Stimulated activated naive B cell treated with anti-CD40 and anti-IgM and Interleukin-4, amounts not matched to agents 10 μg/mL and 1 μg/mL and 100 μg/mL, for 72 hours (primary cell): ENCODE data around the gene ARHGAP15.

Source experiments
- ATAC-seq, 2 donors: fragments of 150-1000 bp; cut with Tn5 transposase; replicated peaks; 2 replicates each; pipeline ENCODE4 v1.10.0; 2021; ENCODE audit warnings: moderate library complexity in 1 of 2
- DNase-seq: peaks from one replicate; pipeline ENCODE4 v3.0.0; 2021
- H3K27ac Mint-ChIP-seq: one replicate; pipeline ENCODE4 v1.8.0; 2022; ENCODE audit warnings: mild to moderate bottlenecking, mixed read lengths
- H3K27me3 Mint-ChIP-seq, 2 donors: one replicate each; pipeline ENCODE4 v1.8.0; 2022; ENCODE audit warnings: mixed read lengths in 2 of 2
- H3K36me3 Mint-ChIP-seq, 2 donors: one replicate each; pipeline ENCODE4 v1.8.0; 2022; ENCODE audit warnings: mixed read lengths in 2 of 2, mild to moderate bottlenecking in 1 of 2
- H3K4me1 Mint-ChIP-seq, 2 donors: one replicate each; pipeline ENCODE4 v1.8.0; 2022; ENCODE audit warnings: mixed read lengths in 2 of 2, mild to moderate bottlenecking in 1 of 2
- H3K4me3 Mint-ChIP-seq, 2 donors: one replicate each; pipeline ENCODE4 v1.8.0; 2022; ENCODE audit warnings: mild to moderate bottlenecking in 2 of 2, mixed read lengths in 2 of 2, moderate library complexity in 1 of 2
- H3K9me3 Mint-ChIP-seq, 2 donors: one replicate each; pipeline ENCODE4 v1.8.0; 2022; ENCODE audit warnings: mixed read lengths in 2 of 2, mild to moderate bottlenecking in 1 of 2

The ARHGAP15 gene

DNA sequence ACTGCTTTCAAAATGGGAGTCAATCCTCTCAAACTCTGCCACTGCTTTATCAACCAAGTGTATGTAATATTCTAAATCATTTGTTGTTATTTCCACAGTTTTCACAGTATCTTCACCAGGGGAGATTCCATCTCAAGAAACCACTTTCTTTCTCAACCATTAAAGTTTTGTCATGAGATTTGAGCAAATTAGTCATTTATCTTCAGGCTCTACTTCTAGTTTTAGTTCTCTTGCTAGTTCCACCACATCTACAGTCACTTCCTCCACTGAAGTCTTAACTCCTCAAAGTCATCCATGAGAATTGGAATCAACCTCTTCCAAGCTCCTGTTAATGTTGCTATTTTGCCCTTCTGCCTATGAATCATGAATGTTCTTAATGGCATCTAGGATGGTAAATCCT is 545.8 kb downstream of the ARHGAP15 start:
- DNase-seq (no peak), ATAC-seq (peak in 1 of 2 donors; percentile 18)
- no peak overlapping the region for H3K27ac Mint-ChIP-seq
- no peak overlapping the region for H3K4me3 Mint-ChIP-seq
- peaks cover 7 to 8% of the 10 kb centered on the region in 2 donors for H3K4me1 Mint-ChIP-seq
- H3K36me3 Mint-ChIP-seq, result peaks cover 20 to 40% of the 10 kb centered on the region in 2 donors
- peaks cover 0 to 5% of the 10 kb centered on the region in 2 donors for H3K9me3 Mint-ChIP-seq
- no peaks in the 10 kb centered on the region for H3K27me3 Mint-ChIP-seq

DNA sequence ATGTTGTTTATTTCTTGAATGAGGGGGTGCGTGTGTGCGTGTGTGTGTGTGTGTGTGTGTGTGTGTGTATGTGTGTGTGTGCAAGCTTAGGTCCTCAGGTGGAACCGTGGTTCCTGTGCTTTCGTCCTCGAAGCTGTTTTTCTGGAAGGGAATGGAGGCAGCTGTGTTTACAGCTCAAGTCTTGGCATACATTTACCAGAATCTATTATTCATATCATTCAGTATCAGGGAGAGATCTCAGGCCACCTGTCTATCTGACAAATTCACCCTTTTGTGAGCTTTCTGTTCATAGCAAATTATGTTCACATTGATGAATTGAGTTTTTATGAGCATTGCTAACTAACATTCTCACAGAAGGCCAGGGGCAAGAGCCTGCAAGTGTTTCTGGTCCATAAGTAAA is 550.4 kb downstream of the ARHGAP15 start:
- peaks cover 0 to 5% of the 10 kb centered on the region in 2 donors for H3K9me3 Mint-ChIP-seq
- H3K27ac Mint-ChIP-seq, result no peak overlapping the region
- ATAC-seq (no peak), DNase-seq (no peak)
- peaks cover 15 to 27% of the 10 kb centered on the region in 2 donors for H3K36me3 Mint-ChIP-seq
- H3K27me3 Mint-ChIP-seq, result no peaks in the 10 kb centered on the region
- peaks cover 11 to 17% of the 10 kb centered on the region in 2 donors for H3K4me1 Mint-ChIP-seq
- H3K4me3 Mint-ChIP-seq, result no peak overlapping the region

- ATAC-seq (peak; percentile 68 to 75), DNase-seq (no peak)
- H3K4me3 Mint-ChIP-seq, result no peak overlapping the region
- no peaks in the 10 kb centered on the region for H3K27me3 Mint-ChIP-seq
- H3K27ac Mint-ChIP-seq, result peak overlapping the region; percentile 51
- peaks cover 9 to 18% of the 10 kb centered on the region in 2 donors for H3K36me3 Mint-ChIP-seq
- H3K4me1 Mint-ChIP-seq, result peaks cover 6 to 16% of the 10 kb centered on the region in 2 donors
- H3K9me3 Mint-ChIP-seq, result no peaks in the 10 kb centered on the region
Observed at GRCh38 chr2:143680885-143681405, 551.7 kb downstream of the ARHGAP15 start.

GRCh38 chr2:143682436-143683055 is 553.3 kb downstream of the ARHGAP15 start:
- ATAC-seq (peak in 1 of 2 donors; percentile 46), DNase-seq (no peak)
- Mint-ChIP-seq H3K27me3 (no peaks in the 10 kb centered on the region), H3K27ac (no peak overlapping the region), H3K4me3 (no peak overlapping the region), H3K9me3 (no peaks in the 10 kb centered on the region), H3K4me1 (peaks cover 6 to 11% of the 10 kb centered on the region in 2 donors), H3K36me3 (peaks cover 1 to 5% of the 10 kb centered on the region in 2 donors)

DNA sequence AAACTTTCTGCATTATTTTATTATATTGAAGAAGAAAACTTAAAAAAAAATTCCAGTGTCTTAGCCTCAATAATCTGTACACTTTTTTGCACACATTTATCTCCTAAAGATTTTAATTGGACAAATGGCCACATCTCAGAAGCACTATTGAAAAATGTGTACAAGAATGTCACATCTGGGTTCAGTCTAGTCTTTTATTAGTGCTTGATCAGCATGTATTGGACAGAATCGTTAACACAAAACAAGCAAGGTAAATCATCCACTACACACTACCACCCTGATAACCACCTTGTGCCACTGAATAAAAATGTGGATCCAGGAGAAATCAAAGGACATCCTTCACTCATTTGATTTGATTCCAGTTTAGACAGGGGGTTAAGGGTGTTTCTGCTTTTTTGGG is 554.8 kb downstream of the ARHGAP15 start:
- no peak for ATAC-seq
- DNase-seq, result no peak
- H3K4me1 Mint-ChIP-seq, result peaks cover 5 to 13% of the 10 kb centered on the region in 2 donors
- H3K9me3 Mint-ChIP-seq, result no peaks in the 10 kb centered on the region
- H3K27me3 Mint-ChIP-seq, result no peaks in the 10 kb centered on the region
- H3K27ac Mint-ChIP-seq, result no peak overlapping the region
- peaks cover under 1 to 2% of the 10 kb centered on the region in 2 donors for H3K36me3 Mint-ChIP-seq
- no peak overlapping the region for H3K4me3 Mint-ChIP-seq

- H3K4me1 Mint-ChIP-seq, result peaks cover 7 to 21% of the 10 kb centered on the region in 2 donors
- DNase-seq (no peak), ATAC-seq (no peak)
- H3K36me3 Mint-ChIP-seq, result peaks cover 2 to 6% of the 10 kb centered on the region in 2 donors
- H3K27me3 Mint-ChIP-seq, result no peaks in the 10 kb centered on the region
- no peaks in the 10 kb centered on the region for H3K9me3 Mint-ChIP-seq
- H3K27ac Mint-ChIP-seq, result no peak overlapping the region
- H3K4me3 Mint-ChIP-seq, result no peak overlapping the region
Observed at GRCh38 chr2:143684551-143685320, 555.5 kb downstream of the ARHGAP15 start.

GRCh38 chr2:143685421-143686078 is 556.3 kb downstream of the ARHGAP15 start:
- ATAC-seq (no peak), DNase-seq (no peak)
- Mint-ChIP-seq H3K4me1 (peaks cover 7 to 19% of the 10 kb centered on the region in 2 donors), H3K36me3 (peaks cover 2 to 6% of the 10 kb centered on the region in 2 donors), H3K9me3 (no peaks in the 10 kb centered on the region), H3K27me3 (no peaks in the 10 kb centered on the region), H3K4me3 (no peak overlapping the region), H3K27ac (no peak overlapping the region)

GRCh38 chr2:143686585-143687164 is 557.5 kb downstream of the ARHGAP15 start:
- no peak for DNase-seq
- Mint-ChIP-seq H3K9me3 (no peaks in the 10 kb centered on the region), H3K27me3 (no peaks in the 10 kb centered on the region), H3K4me1 (peaks cover 3 to 22% of the 10 kb centered on the region in 2 donors), H3K4me3 (no peak overlapping the region), H3K36me3 (peaks cover 2 to 11% of the 10 kb centered on the region in 2 donors), H3K27ac (no peak overlapping the region)
- ATAC-seq, result no peak

- no peak overlapping the region for H3K27ac Mint-ChIP-seq
- H3K4me3 Mint-ChIP-seq, result no peak overlapping the region
- DNase-seq, result no peak
- peaks cover 3 to 18% of the 10 kb centered on the region in 2 donors for H3K4me1 Mint-ChIP-seq
- no peaks in the 10 kb centered on the region for H3K9me3 Mint-ChIP-seq
- no peak for ATAC-seq
- H3K36me3 Mint-ChIP-seq, result peaks cover 2 to 18% of the 10 kb centered on the region in 2 donors
- H3K27me3 Mint-ChIP-seq, result no peaks in the 10 kb centered on the region
Observed at GRCh38 chr2:143688248-143688647, 559.0 kb downstream of the ARHGAP15 start.

GRCh38 chr2:143688815-143689214 is 559.6 kb downstream of the ARHGAP15 start:
- Mint-ChIP-seq H3K4me3 (no peak overlapping the region), H3K9me3 (no peaks in the 10 kb centered on the region), H3K4me1 (peaks cover 3 to 18% of the 10 kb centered on the region in 2 donors), H3K27ac (no peak overlapping the region), H3K27me3 (no peaks in the 10 kb centered on the region), H3K36me3 (peaks cover 2 to 18% of the 10 kb centered on the region in 2 donors)
- ATAC-seq (no peak), DNase-seq (no peak)

DNA sequence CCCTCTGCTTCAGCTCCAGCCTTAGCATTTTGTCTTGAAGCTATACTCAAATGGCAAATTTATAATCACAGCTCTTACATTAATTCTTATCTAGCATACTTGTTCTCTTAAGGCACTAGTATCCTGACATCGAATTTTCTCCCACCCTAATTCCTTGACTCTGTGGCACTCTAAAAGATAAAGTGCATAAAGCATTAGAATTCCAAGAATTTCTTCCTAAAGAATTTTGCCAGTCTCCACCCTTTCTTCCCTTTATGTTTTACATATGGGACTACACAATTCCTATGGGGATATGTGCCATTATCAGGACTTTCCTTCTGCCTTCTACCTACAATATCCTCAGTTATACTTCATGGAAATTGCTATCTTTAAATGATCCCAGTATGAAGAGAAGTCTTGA is 560.3 kb downstream of the ARHGAP15 start:
- DNase-seq (no peak), ATAC-seq (no peak)
- Mint-ChIP-seq H3K27me3 (no peaks in the 10 kb centered on the region), H3K9me3 (no peaks in the 10 kb centered on the region), H3K36me3 (peaks cover 2 to 18% of the 10 kb centered on the region in 2 donors), H3K4me1 (peaks cover 3 to 18% of the 10 kb centered on the region in 2 donors), H3K4me3 (no peak overlapping the region), H3K27ac (no peak overlapping the region)

- Mint-ChIP-seq H3K4me3 (no peak overlapping the region), H3K9me3 (no peaks in the 10 kb centered on the region), H3K36me3 (peaks cover 2 to 18% of the 10 kb centered on the region in 2 donors), H3K27ac (no peak overlapping the region), H3K4me1 (peaks cover 3 to 18% of the 10 kb centered on the region in 2 donors), H3K27me3 (no peaks in the 10 kb centered on the region)
- ATAC-seq (peak; percentile 77 to 85), DNase-seq (peak; percentile 3)
Observed at GRCh38 chr2:143690235-143690634, 561.0 kb downstream of the ARHGAP15 start.

GRCh38 chr2:143691121-143691520 is 561.9 kb downstream of the ARHGAP15 start:
- no peak for ATAC-seq

GRCh38 chr2:143692162-143692561 is 562.9 kb downstream of the ARHGAP15 start:
- ATAC-seq, result no peak
- Mint-ChIP-seq H3K4me3 (no peak overlapping the region), H3K9me3 (no peaks in the 10 kb centered on the region), H3K27me3 (no peaks in the 10 kb centered on the region), H3K27ac (no peak overlapping the region), H3K36me3 (peaks cover 2 to 18% of the 10 kb centered on the region in 2 donors), H3K4me1 (peaks cover 3 to 25% of the 10 kb centered on the region in 2 donors)
- no peak for DNase-seq

More at GRCh38 chr2:143691121-143691520, 561.9 kb downstream of the ARHGAP15 start:
- Mint-ChIP-seq H3K27ac (no peak overlapping the region), H3K36me3 (peaks cover 2 to 18% of the 10 kb centered on the region in 2 donors), H3K4me1 (peaks cover 3 to 18% of the 10 kb centered on the region in 2 donors), H3K4me3 (no peak overlapping the region), H3K9me3 (no peaks in the 10 kb centered on the region), H3K27me3 (no peaks in the 10 kb centered on the region)
- DNase-seq, result no peak
